PFSK-1 (cell line): Measurements from ENCODE around the gene DPP3.

ENCODE experiments used
- FOXP2 ChIP-seq: optimal IDR thresholded peaks from 2 replicates; pipeline ENCODE3; 2011; ENCODE audit warnings: borderline replicate concordance, control low read depth, inconsistent platforms; ENCODE audit not compliant: insufficient read depth; ENCODE audit errors: extremely low read length, extremely low read depth
- POLR2AphosphoS5 ChIP-seq: IDR thresholded peaks from 2 replicates; pipeline ENCODE4 v1.6.1; 2012; ENCODE audit warnings: low read depth, mild to moderate bottlenecking, control low read depth, low read length, moderate library complexity
- SIN3A ChIP-seq: IDR thresholded peaks from 2 replicates; pipeline ENCODE4 v1.6.1; 2012; ENCODE audit warnings: mild to moderate bottlenecking, low read length, moderate library complexity, borderline replicate concordance; ENCODE audit not compliant: insufficient read depth
- TAF1 ChIP-seq: IDR thresholded peaks from 2 replicates; pipeline ENCODE4 v1.6.1; 2012; ENCODE audit warnings: low read length, control low read depth, borderline replicate concordance; ENCODE audit not compliant: insufficient read depth
- TF ChIP-seq, protein P1 (sequence below), 2 experiments: IDR thresholded peaks; 2 replicates each; pipeline versions ENCODE4 v1.6.1 to v1.8.0; 2011 to 2012; ENCODE audit warnings: low read depth in 2 of 2, low read length in 2 of 2, control low read depth in 1 of 2, inconsistent platforms in 1 of 2, mild to moderate bottlenecking in 1 of 2, moderate library complexity in 1 of 2; ENCODE audit not compliant: insufficient read depth in 1 of 2

DPP3 gene

DNA sequence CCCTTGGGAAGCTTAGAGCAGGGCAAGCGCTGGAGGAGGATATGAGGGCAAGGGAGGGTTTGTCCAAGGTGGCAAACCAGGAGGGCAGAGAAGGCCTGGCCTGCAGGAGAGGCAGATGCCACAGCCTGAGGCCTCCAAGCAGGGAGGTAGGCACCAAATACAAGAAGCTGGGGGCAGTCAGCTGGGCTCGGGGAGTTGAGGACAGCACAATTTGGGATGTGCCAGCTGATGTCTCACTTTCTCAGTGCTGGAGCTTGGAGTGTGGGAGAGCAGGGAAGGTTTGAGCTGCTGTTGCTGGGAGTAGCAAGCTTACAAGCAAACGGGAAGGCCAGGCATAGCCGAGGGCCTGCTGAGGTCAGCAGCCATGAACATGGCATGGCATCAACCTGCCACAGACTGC lies 61.7 kb downstream of the DPP3 start:
- TF ChIP-seq POLR2AphosphoS5 (no peak), SIN3A (no peak), TAF1 (no peak), FOXP2 (no peak)
- TF ChIP-seq, protein P1, sequence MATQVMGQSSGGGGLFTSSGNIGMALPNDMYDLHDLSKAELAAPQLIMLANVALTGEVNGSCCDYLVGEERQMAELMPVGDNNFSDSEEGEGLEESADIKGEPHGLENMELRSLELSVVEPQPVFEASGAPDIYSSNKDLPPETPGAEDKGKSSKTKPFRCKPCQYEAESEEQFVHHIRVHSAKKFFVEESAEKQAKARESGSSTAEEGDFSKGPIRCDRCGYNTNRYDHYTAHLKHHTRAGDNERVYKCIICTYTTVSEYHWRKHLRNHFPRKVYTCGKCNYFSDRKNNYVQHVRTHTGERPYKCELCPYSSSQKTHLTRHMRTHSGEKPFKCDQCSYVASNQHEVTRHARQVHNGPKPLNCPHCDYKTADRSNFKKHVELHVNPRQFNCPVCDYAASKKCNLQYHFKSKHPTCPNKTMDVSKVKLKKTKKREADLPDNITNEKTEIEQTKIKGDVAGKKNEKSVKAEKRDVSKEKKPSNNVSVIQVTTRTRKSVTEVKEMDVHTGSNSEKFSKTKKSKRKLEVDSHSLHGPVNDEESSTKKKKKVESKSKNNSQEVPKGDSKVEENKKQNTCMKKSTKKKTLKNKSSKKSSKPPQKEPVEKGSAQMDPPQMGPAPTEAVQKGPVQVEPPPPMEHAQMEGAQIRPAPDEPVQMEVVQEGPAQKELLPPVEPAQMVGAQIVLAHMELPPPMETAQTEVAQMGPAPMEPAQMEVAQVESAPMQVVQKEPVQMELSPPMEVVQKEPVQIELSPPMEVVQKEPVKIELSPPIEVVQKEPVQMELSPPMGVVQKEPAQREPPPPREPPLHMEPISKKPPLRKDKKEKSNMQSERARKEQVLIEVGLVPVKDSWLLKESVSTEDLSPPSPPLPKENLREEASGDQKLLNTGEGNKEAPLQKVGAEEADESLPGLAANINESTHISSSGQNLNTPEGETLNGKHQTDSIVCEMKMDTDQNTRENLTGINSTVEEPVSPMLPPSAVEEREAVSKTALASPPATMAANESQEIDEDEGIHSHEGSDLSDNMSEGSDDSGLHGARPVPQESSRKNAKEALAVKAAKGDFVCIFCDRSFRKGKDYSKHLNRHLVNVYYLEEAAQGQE (IDR thresholded peaks at IDR 0.05; ENCODE audit: insufficient read depth in 1 of 2, low read depth in 2 of 2, low read length in 2 of 2) = no peak

DNA sequence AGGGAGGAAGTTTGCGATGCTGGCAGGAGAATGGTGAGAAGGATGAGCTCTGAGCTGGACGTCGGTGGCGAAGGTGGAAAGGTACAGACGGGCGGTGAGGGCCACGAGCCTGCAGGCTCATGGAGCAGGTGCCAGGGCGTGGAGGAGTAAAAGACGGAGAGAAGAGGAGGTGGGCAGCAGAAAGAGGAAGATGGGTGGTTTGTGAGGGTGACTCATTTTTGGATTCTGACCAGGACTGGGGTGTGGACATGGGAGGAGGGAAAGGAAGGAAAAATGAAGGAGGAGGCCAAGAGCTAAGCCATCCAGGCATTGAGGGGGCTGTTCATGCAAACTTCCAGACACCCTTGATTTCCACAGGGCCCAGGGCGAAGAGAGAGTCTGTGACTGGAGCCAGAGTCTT lies 62.1 kb downstream of the DPP3 start:
- no peak for TF ChIP-seq FOXP2
- no peak for TF ChIP-seq SIN3A
- TF ChIP-seq POLR2AphosphoS5 = no peak
- no peak for TF ChIP-seq TAF1
- TF ChIP-seq, protein P1 (IDR thresholded peaks at IDR 0.05; ENCODE audit: insufficient read depth in 1 of 2, low read depth in 2 of 2, low read length in 2 of 2) = no peak

DNA sequence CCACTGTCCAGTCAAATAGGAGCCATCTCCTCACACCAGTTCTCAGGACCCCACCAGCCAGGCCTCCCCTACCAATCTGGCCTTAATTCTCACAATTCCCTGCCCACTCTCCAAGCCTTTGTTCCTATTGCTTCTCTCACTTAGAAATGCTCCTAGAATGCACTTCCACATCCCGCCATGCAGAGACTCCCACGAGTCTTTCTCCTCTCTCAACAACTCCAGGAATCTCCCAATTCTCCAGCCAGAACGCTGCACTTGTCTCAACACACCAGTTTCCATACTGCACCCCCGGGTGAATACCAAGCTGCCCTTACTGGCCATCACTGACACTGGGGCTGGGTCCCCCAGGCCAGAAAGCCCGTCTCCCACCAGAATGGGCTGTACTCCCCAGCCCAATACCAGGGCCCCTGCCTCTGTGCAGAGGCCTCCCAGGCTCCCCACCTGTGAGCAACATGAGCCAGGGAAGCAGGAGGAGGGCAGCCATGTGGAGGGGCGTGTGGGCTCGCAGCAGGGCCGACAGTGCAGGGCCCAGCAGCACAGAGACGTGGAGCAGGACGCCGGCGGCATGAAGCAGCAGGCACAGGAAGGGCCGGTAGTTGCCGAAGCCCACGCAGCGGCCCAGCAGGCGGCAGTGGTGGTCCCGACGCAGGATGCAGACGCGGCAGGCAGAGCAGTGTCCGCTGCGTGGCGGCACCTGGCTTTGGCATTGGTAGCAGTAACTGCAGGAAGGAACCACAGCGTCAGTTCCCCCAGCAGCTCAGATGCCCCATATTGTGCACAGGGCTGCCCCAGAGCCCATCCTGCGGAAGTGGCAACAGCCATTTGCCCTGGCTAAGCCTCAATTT lies 63.3 kb downstream of the DPP3 start:
- TF ChIP-seq, protein P1 (IDR thresholded peaks at IDR 0.05; ENCODE audit: insufficient read depth in 1 of 2, low read depth in 2 of 2, low read length in 2 of 2) = no peak
- 0 out of 2 replicates have a peak, but pooled peaks have one; percentile 10 for TF ChIP-seq SIN3A
- peak; percentile 23; the same call in 1 of the 2 replicates for TF ChIP-seq POLR2AphosphoS5
- TF ChIP-seq TAF1 = no peak
- peak; percentile 98 for TF ChIP-seq FOXP2

DNA sequence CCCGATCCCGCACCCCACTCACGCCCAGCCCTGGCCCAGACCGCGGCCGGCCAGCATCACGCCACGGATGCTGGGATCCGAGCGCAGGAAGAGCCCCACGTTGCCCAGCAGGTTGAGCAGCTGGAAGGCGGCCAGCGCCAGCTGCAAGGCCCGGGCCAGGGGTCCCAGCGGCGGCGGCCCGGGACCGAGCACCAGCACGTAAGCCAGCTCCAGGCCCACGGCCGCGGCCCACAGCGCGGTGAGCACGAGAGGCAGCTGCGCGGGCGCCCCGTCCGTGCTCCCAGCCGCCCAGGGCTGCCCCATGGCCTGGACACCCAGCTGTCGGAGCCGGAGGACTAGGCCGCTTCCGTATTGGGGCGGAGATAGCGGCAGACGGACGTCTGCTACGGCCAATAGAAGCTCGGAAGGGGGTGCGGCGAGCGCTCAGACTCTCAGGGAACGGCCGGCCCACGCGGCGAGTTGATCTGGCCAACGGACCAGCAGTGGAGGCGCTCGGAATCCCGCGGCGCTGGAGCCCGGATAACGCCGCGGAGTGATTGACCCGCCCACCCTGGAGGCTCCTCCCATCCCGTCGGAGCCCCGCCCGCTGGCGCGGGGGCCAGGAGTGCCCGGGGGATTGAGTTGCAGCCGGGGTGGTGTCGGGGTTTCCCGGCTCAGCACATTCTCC lies 65.6 kb downstream of the DPP3 start, which contains the start of gene ZDHHC24:
Gene ZDHHC24, minus strand, starts transcription at position 348 of the 667 bp plus-strand sequence. Its CDS starts 45 bp downstream, at position 303.
- peak; percentile 65; the same call in 1 of the 2 replicates for TF ChIP-seq TAF1
- TF ChIP-seq, protein P1 (IDR thresholded peaks at IDR 0.05; ENCODE audit: insufficient read depth in 1 of 2, low read depth in 2 of 2, low read length in 2 of 2) = 0 out of 4 replicates have a peak, but pooled peaks of 1 of the 2 experiments have one; percentile 7
- peak; percentile 97; the same call in 1 of the 2 replicates for TF ChIP-seq SIN3A
- TF ChIP-seq FOXP2 = no peak
- peak; percentile 73 for TF ChIP-seq POLR2AphosphoS5
